Anterior cingulate cortex (tissue), 58 donors: Measurements from ENCODE around the gene TCF20.
A peak's percentile ranks its signal among the peaks of the same experiment; 100 is the strongest.

Source experiments
- DNase-seq, 58 donors: peaks; one replicate each; lab custom pipeline; 2025; lab: John Stamatoyannopoulos, UW

TCF20 gene

GRCh38 chr22:42283278-42284201 is 13.1 kb upstream of the TCF20 start:
- peak in 23 of 58 donors; percentile 20 to 68 (median 34) for DNase-seq

- DNase-seq: peak in 6 of 58 donors; percentile 10 to 51 (median 27)
Measured at GRCh38 chr22:42282943-42283277, 12.5 kb upstream of the TCF20 start.

DNA sequence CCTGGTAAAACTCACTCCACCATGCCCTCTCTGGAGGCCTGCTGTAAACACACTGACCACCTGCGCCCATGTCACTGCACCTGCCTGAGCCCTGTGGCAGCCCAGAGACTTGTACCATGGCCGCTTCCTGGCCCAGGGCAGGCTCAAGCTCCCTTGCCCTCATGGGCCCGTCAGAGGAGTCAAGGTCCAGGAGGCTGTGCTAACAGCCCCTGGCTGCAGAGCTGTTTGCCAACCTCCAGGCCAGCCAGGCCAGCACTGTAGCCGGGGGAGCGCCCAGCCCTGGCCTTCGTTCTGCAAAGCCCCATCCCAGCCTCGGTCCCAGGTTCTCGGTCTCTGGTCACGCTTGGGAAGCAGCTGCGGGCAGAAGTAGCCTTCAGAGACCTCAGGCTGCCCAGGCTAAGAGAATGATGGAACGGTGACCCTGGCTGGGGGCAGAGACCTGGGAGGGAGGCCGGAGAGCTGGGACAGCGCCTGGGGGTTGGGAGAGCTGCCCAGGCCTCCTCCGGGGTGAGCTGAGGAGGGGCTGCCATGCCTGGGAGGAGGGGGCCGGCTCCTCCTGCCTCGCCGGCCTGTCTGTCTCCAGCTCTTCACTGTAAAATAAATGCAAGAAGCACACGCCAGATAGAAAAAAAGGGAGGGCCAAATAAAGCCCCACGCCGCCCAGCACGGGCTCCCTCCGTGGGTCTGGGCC is 11.9 kb upstream of the TCF20 start:
- DNase-seq: peak in 1 of 58 donors; percentile 27

- no peak for DNase-seq
Measured at GRCh38 chr22:42281706-42282251, 11.3 kb upstream of the TCF20 start.

- DNase-seq: no peak
Measured at GRCh38 chr22:42281284-42281683, 10.8 kb upstream of the TCF20 start.

DNA sequence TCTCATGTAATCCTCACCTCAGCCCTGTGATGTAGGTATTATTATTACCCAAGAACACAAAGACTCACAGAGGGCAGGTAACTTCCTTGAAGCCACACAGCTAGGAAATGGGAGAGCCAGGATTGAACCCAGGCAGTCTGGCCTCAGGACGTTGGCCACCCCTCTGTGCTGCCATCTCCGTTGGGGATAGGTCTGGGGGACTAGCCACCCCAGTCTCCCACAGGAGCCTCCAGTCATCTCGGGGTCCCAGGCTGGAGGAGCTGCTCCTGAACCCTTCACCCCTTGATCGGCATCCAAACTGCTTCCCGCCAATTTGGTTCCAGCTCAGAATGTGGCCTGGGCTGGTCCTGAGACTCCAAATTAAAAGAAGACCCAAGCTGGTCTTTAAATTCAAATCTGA is 10.4 kb upstream of the TCF20 start:
- no peak for DNase-seq

GRCh38 chr22:42280140-42280539 is 9.7 kb upstream of the TCF20 start:
- DNase-seq: no peak

DNA sequence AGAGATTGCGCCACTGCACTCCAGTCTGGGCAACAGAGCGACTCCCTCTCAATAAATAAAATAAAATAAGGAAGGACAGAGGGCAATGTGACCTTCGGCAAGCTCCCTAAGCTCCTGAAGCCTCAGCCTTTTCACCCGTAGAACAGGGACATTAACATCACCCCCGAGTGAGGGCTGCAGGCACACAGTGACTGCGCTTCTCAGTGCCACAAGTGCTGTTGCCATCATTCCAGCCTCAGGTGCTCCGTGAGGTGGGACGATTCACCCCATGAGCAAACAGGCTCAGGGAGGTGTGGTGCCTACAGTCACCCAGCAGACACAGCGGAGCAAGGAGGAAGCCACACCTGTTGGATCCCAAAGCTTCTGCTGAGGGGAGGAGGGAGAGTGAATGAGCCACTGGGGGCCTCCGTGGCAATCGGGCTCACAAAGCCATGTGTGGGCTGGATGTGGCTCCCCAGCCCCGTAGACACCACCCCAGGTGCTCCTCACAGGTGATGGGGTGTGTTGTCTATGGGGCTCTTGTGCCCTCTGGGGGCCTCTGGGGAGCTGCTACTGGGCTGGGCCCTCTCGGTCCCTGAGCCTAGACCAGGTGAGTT is 9.1 kb upstream of the TCF20 start:
- DNase-seq: no peak

DNA sequence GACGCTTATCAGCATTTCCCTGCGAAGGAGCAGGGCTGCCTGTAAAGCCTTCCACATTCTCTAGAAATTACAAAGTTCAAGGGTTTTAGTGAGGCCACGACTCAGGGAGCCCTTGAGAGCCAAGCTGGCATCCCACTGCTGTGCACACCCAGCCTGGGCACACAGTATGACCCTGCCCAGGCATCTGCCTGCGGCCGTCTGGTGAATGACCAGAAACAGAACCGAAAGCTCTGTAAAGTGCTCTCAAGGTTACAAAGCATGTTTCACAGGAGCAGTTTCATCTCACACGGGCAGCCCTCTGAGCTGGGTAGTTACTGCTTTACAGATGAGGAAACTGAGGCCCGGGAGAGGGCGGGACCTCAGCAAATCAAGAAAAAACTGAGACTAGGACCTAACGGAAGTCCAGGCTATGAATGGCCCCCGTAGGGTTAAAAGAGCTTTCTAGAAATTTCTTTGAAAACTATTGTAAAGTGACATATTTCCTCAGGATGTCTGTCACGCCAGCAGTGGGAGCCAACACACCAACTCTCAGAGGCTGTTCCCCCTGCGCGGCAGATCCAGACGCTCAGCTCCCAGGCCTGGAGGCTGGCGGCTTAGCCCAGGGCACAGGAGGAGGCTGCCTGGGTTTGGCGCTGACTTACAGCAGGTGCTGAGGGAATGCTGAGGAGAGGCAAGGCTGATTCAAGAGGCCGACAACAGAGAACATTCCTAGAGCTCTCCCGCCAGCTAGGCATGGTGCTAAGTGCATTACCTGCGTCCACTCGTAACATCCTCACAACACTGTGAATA is 7.7 kb upstream of the TCF20 start:
- DNase-seq: peak in 21 of 58 donors; percentile 12 to 56 (median 30)

GRCh38 chr22:42277232-42277753 is 6.8 kb upstream of the TCF20 start:
- DNase-seq: no peak

DNA sequence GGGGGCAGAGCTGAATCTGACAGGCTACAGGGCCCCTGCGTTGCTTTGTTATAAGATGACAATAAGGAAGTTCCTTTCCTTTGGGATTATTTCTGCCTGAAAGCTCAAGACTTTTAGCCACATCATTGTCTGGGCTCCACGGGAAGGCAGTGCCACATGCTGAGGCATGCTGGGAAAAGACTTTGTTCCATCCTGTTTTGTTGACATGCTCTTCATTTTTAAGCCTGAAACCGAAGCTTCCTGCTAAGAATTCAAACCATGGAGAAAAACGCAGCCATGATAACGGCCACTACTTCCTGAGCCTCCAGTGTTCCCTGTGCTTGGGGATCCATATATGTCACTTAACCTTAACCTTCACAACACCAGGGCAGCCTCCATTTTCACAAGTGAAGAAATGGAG is 5.5 kb upstream of the TCF20 start:
- no peak for DNase-seq

DNA sequence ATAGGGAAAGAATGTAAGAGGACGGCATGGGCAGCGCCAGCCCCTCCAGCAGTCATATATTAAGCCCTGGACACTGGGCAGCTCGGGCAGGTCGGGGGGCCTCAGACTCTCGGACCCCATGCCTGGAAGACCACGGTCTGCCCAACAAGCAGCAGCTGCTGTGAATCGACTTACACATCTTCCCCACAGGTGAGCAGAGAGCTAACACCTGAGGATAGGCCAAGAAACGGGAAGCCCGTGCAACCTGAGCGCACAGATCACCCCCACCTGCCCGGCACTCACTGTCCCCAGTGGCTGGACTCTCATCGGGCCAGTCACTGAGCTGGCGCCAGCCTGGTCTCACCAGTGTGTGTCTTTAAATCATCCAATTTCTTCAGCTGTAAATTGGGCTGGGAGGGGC is 4.7 kb upstream of the TCF20 start:
- DNase-seq: no peak

DNA sequence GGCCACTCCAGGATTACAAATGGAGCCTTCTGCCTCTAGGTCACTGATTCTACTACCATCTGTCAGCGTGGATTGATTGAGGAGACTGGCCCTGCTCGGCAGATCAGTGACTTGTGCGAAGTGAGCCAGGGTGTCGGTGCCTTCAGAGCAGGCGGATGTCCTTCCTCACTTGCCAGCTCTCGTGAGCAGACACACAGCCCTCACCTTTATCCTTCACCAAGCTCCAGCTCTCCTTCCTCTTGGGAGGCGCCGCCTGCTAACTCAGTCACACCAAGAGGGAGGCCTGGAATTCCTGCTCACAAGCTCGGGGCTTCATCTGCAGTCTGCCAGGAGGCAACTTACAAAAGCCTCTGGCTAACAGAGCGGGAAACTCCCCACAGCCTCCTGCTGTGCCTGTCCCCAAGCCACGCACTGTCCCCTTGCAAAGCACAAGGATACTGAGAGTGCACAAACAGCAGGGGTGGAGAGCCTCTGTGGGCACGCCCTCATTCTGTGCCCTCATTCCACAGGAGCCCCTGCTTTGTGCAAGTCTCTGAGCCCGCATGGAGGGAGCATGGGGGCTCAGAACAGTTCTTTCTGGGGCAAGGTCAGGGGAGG is 3.5 kb upstream of the TCF20 start:
- no peak for DNase-seq

DNA sequence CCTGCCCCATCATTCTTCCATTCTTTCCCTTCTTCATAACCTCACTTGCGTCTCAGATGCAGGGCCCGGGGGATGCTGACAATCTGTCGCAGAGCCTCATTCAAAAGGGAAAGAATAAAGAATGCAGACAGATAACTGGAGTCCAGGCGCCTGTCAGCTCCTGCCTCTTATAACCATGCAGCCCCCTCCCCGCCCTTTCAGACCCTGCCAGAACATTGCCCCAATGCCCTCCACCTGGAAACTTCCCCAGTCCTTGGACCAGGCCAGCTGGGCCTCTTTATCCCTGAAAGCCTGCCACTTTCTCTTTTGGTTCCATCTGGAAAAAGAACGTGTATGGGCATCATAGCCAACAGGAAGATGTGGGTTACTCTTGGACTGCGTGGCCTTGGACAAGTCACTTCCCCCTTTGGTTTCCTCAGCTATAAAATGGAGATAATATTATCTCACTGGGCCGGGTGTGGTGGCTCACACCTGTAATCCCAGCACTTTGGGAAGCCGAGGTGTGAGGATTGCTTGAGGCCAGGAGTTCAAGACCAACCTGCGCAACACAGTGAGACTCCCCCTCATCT is 2.1 kb upstream of the TCF20 start:
- no peak for DNase-seq

GRCh38 chr22:42271906-42272305 is 1.5 kb upstream of the TCF20 start:
- no peak for DNase-seq

GRCh38 chr22:42271191-42271813 is 849 bp upstream of the TCF20 start:
- DNase-seq: no peak

DNA sequence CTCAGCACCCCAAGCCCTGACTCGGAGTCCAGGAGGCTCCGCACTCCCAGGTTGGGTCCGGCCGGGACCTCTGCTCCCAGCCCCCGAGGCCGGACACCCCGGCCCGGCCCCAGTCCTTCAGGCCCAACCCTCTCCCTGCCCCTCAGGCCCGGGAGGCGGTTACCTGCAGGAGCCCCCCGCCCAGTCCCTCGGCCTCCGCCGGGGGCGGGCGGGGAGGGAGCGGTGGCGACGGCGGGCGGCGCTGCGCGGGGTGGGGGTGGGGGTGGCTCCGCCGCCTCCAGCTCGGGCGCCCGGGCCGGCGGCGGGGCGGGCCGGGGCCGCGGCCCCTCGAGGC is 310 bp downstream of the TCF20 start:
- DNase-seq: peak in 8 of 58 donors; percentile 43 to 70 (median 57)

DNA sequence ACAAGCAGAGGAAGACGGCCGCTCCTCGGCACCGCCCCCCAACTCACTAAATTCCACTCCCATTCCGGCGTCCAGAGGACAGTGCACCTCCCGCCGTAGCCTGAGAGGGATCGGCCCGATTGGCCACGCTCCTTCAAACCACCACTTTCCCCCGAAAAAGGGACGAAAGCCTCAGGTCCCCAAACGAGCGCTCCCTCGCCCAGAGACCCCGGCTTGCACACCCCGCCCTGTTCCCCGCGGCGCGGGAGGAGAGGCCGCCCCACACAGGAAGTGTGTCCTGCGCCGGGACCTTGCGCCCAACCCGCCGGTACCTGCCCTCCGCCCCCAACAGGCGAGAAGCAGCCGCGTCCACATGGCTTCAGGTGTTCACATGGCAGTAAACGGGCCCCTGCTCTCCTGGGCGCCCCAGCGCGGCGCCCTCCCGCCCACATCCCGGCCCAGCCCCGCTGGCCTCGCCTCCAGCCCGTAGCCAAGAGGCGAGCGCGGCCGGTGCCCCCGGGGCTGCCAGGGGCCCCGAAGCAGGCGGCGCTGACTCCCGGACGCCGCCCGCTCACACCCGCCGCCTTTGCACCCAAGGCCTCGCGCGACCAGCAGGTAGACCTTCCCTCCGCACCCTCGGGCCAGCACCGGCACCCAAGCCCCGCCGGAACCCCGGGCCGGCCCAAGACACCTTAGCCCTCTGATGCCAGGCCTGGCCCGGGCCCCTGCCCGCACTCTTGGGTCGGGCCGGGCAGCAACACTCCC is 849 bp downstream of the TCF20 start:
- DNase-seq: peak in 4 of 58 donors; percentile 15 to 45 (median 26)
